Measurements from ENCODE around the gene SYTL5. TPM values are rescaled to one million over a fixed set of nuclear protein-coding genes. Genes with fewer than 3 reads are reported as not detected.

The SYTL5 gene
- total and polyA plus RNA-seq, 5 donors from 2014 or later = not detected

DNA sequence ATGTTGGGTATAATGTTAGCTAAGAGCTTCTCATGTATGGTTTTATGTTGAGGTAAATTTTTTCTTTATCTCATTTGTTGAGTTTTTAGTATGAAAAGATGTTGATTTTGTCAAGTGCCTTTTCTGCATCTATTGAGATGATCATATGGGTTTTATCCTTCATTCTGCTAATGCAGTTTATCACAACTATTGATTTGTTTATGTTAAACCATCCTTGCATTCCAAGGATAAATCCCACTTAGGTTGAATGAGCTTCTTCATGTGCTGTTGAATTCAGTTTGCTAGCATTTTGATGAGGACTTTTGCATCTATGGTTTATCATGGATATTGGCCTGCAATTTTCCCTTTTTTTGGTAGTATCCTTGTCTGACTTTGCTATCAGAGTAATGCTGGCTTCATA is 93.3 kb downstream of the SYTL5 start:
- Mint-ChIP-seq H3K27ac (no peak overlapping the region), H3K4me3 (no peak overlapping the region), H3K9me3 (peaks cover 0 to 9% (median 4%) of the 10 kb centered on the region in 7 donors), H3K4me1 (peaks cover 0 to 3% (median 0%) of the 10 kb centered on the region in 4 donors), H3K27me3 (peaks cover 4% of the 10 kb centered on the region), H3K36me3 (no peaks in the 10 kb centered on the region)
- ATAC-seq (ENCODE audit: low read depth in 2 of 2) (no peak), DNase-seq (no peak)
- Histone ChIP-seq H3K4me1 (ENCODE audit: control insufficient read depth, insufficient read depth, low read length, poor library complexity, severe bottlenecking) (no peaks in the 10 kb centered on the region), H3K36me3 (ENCODE audit: control insufficient read depth, insufficient read depth, low read length) (no peaks in the 10 kb centered on the region), H3K27me3 (ENCODE audit: control insufficient read depth, insufficient read depth, low read length) (no peaks in the 10 kb centered on the region), H3K9me3 (ENCODE audit: control insufficient read depth in 2 of 2, low read length in 2 of 2) (peaks cover 8 to 9% of the 10 kb centered on the region in 2 experiments), H3K27ac (ENCODE audit: insufficient read depth, low read length, poor library complexity, severe bottlenecking) (no peak overlapping the region), H3K4me3 (ENCODE audit: low read depth, low read length) (no peak overlapping the region)

GRCh38 chrX:38102240-38102639 is 95.9 kb downstream of the SYTL5 start:
- Mint-ChIP-seq H3K9me3 (peaks cover 0 to 9% (median 5%) of the 10 kb centered on the region in 7 donors), H3K4me1 (no peaks in the 10 kb centered on the region), H3K36me3 (no peaks in the 10 kb centered on the region), H3K27me3 (no peaks in the 10 kb centered on the region), H3K27ac (no peak overlapping the region), H3K4me3 (no peak overlapping the region)
- Histone ChIP-seq H3K27me3 (ENCODE audit: control insufficient read depth, insufficient read depth, low read length) (no peaks in the 10 kb centered on the region), H3K27ac (ENCODE audit: insufficient read depth, low read length, poor library complexity, severe bottlenecking) (no peak overlapping the region), H3K4me3 (ENCODE audit: low read depth, low read length) (no peak overlapping the region), H3K9me3 (ENCODE audit: control insufficient read depth in 2 of 2, low read length in 2 of 2) (peaks cover 8 to 9% of the 10 kb centered on the region in 2 experiments), H3K4me1 (ENCODE audit: control insufficient read depth, insufficient read depth, low read length, poor library complexity, severe bottlenecking) (no peaks in the 10 kb centered on the region), H3K36me3 (ENCODE audit: control insufficient read depth, insufficient read depth, low read length) (no peaks in the 10 kb centered on the region)
- ATAC-seq (ENCODE audit: low read depth in 2 of 2) = no peak
- no peak for DNase-seq

GRCh38 chrX:38102875-38103274 is 96.5 kb downstream of the SYTL5 start:
- Histone ChIP-seq H3K9me3 (ENCODE audit: control insufficient read depth in 2 of 2, low read length in 2 of 2) (peaks cover 8 to 9% of the 10 kb centered on the region in 2 experiments), H3K27ac (ENCODE audit: insufficient read depth, low read length, poor library complexity, severe bottlenecking) (no peak overlapping the region), H3K4me1 (ENCODE audit: control insufficient read depth, insufficient read depth, low read length, poor library complexity, severe bottlenecking) (no peaks in the 10 kb centered on the region), H3K36me3 (ENCODE audit: control insufficient read depth, insufficient read depth, low read length) (no peaks in the 10 kb centered on the region), H3K4me3 (ENCODE audit: low read depth, low read length) (no peak overlapping the region), H3K27me3 (ENCODE audit: control insufficient read depth, insufficient read depth, low read length) (no peaks in the 10 kb centered on the region)
- Mint-ChIP-seq H3K27ac (no peak overlapping the region), H3K4me1 (no peaks in the 10 kb centered on the region), H3K36me3 (no peaks in the 10 kb centered on the region), H3K4me3 (no peak overlapping the region), H3K9me3 (peaks cover 0 to 9% (median 5%) of the 10 kb centered on the region in 7 donors), H3K27me3 (no peaks in the 10 kb centered on the region)
- DNase-seq (no peak), ATAC-seq (ENCODE audit: low read depth in 2 of 2) (no peak)

DNA sequence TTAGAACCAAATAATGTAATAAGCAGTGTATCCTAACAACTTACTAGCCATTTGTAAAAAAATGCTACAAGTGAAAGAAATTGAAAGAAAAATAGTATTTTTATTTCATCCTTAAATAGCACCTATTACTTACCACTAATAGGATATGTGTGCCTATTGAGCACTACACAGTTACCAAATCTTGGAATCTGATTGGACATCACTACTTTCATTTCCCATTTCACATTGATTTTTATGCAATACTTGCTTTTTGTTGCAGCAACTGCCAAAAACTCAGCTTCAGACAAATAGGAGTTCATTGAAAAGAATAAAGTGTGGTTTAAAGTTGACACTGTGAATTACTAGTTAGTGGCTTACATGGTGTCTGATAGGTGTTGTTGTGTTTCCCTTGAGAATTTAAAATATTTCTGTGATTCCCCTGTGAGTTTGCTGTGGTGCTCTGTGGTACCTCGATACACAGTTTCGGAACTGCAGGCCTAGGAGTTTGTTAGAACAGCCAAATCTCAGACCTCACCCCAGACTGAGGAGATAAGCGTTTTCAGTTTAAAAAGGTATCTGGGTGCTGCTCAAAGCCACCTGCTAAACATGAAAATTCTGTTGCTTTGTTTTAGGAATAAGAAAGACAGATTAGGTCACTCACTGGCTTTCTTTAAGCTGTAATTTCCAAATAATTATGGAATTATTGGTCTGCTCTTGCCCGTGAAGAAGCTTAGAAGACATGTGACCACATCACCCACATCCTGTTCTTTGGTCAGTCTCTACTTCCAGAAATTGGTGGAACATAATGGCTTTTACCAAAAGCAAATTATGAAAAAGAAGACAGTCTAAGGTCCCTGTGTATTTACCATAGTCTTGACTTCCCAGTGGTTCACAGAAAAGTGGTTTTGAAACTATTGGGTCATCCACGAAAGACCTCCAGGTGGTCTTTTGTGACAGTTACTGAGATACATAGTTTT is 97.8 kb downstream of the SYTL5 start:
- H3K4me1 ChIP-seq (ENCODE audit: control insufficient read depth, insufficient read depth, low read length, poor library complexity, severe bottlenecking) = no peaks in the 10 kb centered on the region

GRCh38 chrX:38105216-38105725 is 98.9 kb downstream of the SYTL5 start:
- Mint-ChIP-seq H3K9me3 (peaks cover 0 to 3% (median 0%) of the 10 kb centered on the region in 7 donors), H3K27ac (no peak overlapping the region)
- H3K36me3 ChIP-seq (ENCODE audit: control insufficient read depth, insufficient read depth, low read length) = no peaks in the 10 kb centered on the region

More for the DNA sequence above, 97.8 kb downstream of the SYTL5 start:
- DNase-seq (no peak), ATAC-seq (ENCODE audit: low read depth in 2 of 2) (no peak)
- Histone ChIP-seq H3K27ac (ENCODE audit: insufficient read depth, low read length, poor library complexity, severe bottlenecking) (no peak overlapping the region), H3K9me3 (ENCODE audit: control insufficient read depth in 2 of 2, low read length in 2 of 2) (peaks cover 7 to 8% of the 10 kb centered on the region in 2 experiments), H3K4me3 (ENCODE audit: low read depth, low read length) (no peak overlapping the region), H3K36me3 (ENCODE audit: control insufficient read depth, insufficient read depth, low read length) (no peaks in the 10 kb centered on the region), H3K27me3 (ENCODE audit: control insufficient read depth, insufficient read depth, low read length) (no peaks in the 10 kb centered on the region)
- H3K27ac Mint-ChIP-seq = no peak overlapping the region
- H3K4me1 Mint-ChIP-seq = no peaks in the 10 kb centered on the region
- no peak overlapping the region for H3K4me3 Mint-ChIP-seq
- no peaks in the 10 kb centered on the region for H3K27me3 Mint-ChIP-seq
- H3K36me3 Mint-ChIP-seq = no peaks in the 10 kb centered on the region
- H3K9me3 Mint-ChIP-seq = peaks cover 0 to 6% (median 0%) of the 10 kb centered on the region in 7 donors

GRCh38 chrX:38106991-38107655 is 100.8 kb downstream of the SYTL5 start:
- Mint-ChIP-seq H3K9me3 (peaks cover 0 to 3% (median 0%) of the 10 kb centered on the region in 7 donors), H3K4me1 (no peaks in the 10 kb centered on the region), H3K36me3 (no peaks in the 10 kb centered on the region), H3K4me3 (no peak overlapping the region), H3K27ac (no peak overlapping the region), H3K27me3 (no peaks in the 10 kb centered on the region)
- ATAC-seq (ENCODE audit: low read depth in 2 of 2) (no peak), DNase-seq (no peak)
- no peaks in the 10 kb centered on the region for H3K36me3 ChIP-seq (ENCODE audit: control insufficient read depth, insufficient read depth, low read length)
- no peak overlapping the region for H3K27ac ChIP-seq (ENCODE audit: insufficient read depth, low read length, poor library complexity, severe bottlenecking)
- H3K4me1 ChIP-seq (ENCODE audit: control insufficient read depth, insufficient read depth, low read length, poor library complexity, severe bottlenecking) = no peaks in the 10 kb centered on the region
- no peaks in the 10 kb centered on the region for H3K9me3 ChIP-seq (ENCODE audit: control insufficient read depth in 2 of 2, low read length in 2 of 2)
- no peak overlapping the region for H3K4me3 ChIP-seq (ENCODE audit: low read depth, low read length)
- H3K27me3 ChIP-seq (ENCODE audit: control insufficient read depth, insufficient read depth, low read length) = no peaks in the 10 kb centered on the region

More at GRCh38 chrX:38105216-38105725, 98.9 kb downstream of the SYTL5 start:
- no peaks in the 10 kb centered on the region for H3K27me3 Mint-ChIP-seq
- Histone ChIP-seq H3K27ac (ENCODE audit: insufficient read depth, low read length, poor library complexity, severe bottlenecking) (no peak overlapping the region), H3K4me3 (ENCODE audit: low read depth, low read length) (no peak overlapping the region), H3K27me3 (ENCODE audit: control insufficient read depth, insufficient read depth, low read length) (no peaks in the 10 kb centered on the region), H3K9me3 (ENCODE audit: control insufficient read depth in 2 of 2, low read length in 2 of 2) (no peaks in the 10 kb centered on the region), H3K4me1 (ENCODE audit: control insufficient read depth, insufficient read depth, low read length, poor library complexity, severe bottlenecking) (no peaks in the 10 kb centered on the region)
- H3K36me3 Mint-ChIP-seq = no peaks in the 10 kb centered on the region
- no peak overlapping the region for H3K4me3 Mint-ChIP-seq
- ATAC-seq (ENCODE audit: low read depth in 2 of 2) = no peak
- no peaks in the 10 kb centered on the region for H3K4me1 Mint-ChIP-seq
- DNase-seq = no peak

DNA sequence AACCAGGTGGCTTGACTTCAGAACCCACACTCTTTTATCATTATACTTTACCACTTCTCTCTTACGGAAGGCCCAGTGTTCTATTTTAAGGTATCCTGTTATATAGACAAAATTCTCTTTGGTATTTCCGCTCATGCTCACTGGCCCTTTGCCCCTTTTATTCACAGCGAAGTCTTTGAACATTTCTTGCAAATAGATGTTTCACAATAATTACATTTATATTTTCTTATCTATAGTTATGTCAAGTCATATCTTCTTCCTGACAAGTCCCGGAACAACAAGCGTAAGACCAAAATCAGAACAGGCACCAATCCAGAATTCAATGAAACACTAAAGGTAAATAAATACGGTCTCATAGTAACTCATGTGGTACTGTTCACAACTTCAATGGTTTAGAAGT is 102.0 kb downstream of the SYTL5 start:
- Mint-ChIP-seq H3K27me3 (no peaks in the 10 kb centered on the region), H3K36me3 (no peaks in the 10 kb centered on the region), H3K4me1 (no peaks in the 10 kb centered on the region), H3K27ac (no peak overlapping the region), H3K4me3 (no peak overlapping the region), H3K9me3 (peaks cover 0 to 3% (median 0%) of the 10 kb centered on the region in 7 donors)
- Histone ChIP-seq H3K4me1 (ENCODE audit: control insufficient read depth, insufficient read depth, low read length, poor library complexity, severe bottlenecking) (no peaks in the 10 kb centered on the region), H3K36me3 (ENCODE audit: control insufficient read depth, insufficient read depth, low read length) (no peaks in the 10 kb centered on the region), H3K4me3 (ENCODE audit: low read depth, low read length) (no peak overlapping the region), H3K9me3 (ENCODE audit: control insufficient read depth in 2 of 2, low read length in 2 of 2) (no peaks in the 10 kb centered on the region), H3K27me3 (ENCODE audit: control insufficient read depth, insufficient read depth, low read length) (no peaks in the 10 kb centered on the region), H3K27ac (ENCODE audit: insufficient read depth, low read length, poor library complexity, severe bottlenecking) (no peak overlapping the region)
- ATAC-seq (ENCODE audit: low read depth in 2 of 2) (no peak), DNase-seq (no peak)

All from CD4-positive, CD25-positive, alpha-beta regulatory T cell (primary cell).